Measurements from ENCODE around the gene C1orf167. TPM values are rescaled to one million over a fixed set of nuclear protein-coding genes. Genes with fewer than 3 reads are reported as not detected.

Gene C1orf167
- total and polyA plus RNA-seq, 2 of the 8 experiments (the other 6 are each of a cell fraction or from before 2014, with no cell fraction given), result 0.70 to 1.3 TPM

- Histone ChIP-seq H2AFZ (ENCODE audit: low read length) (no peak overlapping the region), H3K23me2 (ENCODE audit: low read depth, low read length) (no peaks in the 10 kb centered on the region), H4K20me1 (replicated peaks in 1 of 2; ENCODE audit: control insufficient read depth in 1 of 2, insufficient read depth in 2 of 2, low read length in 2 of 2) (no peaks in the 10 kb centered on the region), H4K8ac (ENCODE audit: extremely low read depth, insufficient read depth, low read length) (no peak overlapping the region), H3K79me1 (ENCODE audit: low read depth, low read length) (no peaks in the 10 kb centered on the region), H3K79me2 (ENCODE audit: control insufficient read depth in 1 of 2, insufficient read depth in 2 of 2, low read length in 2 of 2) (no peaks in the 10 kb centered on the region), H3K27ac (ENCODE audit: low read depth, low read length) (no peak overlapping the region), H3K9me3 (ENCODE audit: insufficient read depth in 2 of 2, low read depth in 1 of 2, low read length in 1 of 2) (no peaks in the 10 kb centered on the region), H3K27me3 (replicated peaks in 1 of 4; ENCODE audit: control insufficient read depth in 3 of 4, extremely low read depth in 1 of 4, insufficient read depth in 3 of 4, low read length in 3 of 4) (no peaks in the 10 kb centered on the region), H2BK20ac (ENCODE audit: low read length) (no peak overlapping the region), H3K18ac (ENCODE audit: extremely low read depth, low read length) (no peak overlapping the region), H3K4me3 (ENCODE audit: extremely low read depth in 1 of 4, insufficient read depth in 2 of 4, low read depth in 3 of 4, low read length in 4 of 4) (no peak overlapping the region), H4K5ac (ENCODE audit: insufficient read length, low read depth, low read length) (no peak overlapping the region), H3K4me1 (replicated peaks in 1 of 4; ENCODE audit: control insufficient read depth in 3 of 4, insufficient read depth in 4 of 4, low read length in 3 of 4) (no peaks in the 10 kb centered on the region), H2BK120ac (replicated peaks; ENCODE audit: low read depth, low read length) (no peak overlapping the region), H3K56ac (replicated peaks; ENCODE audit: insufficient read length, low read depth, low read length) (no peak overlapping the region), H3K14ac (ENCODE audit: insufficient read length) (no peak overlapping the region), H3K9ac (replicated peaks in 1 of 4; ENCODE audit: extremely low read depth in 1 of 4, low read depth in 3 of 4, low read length in 3 of 4) (no peak overlapping the region), H2BK15ac (ENCODE audit: low read length) (no peak overlapping the region), H2BK5ac (ENCODE audit: low read depth, low read length) (no peak overlapping the region), H3K36me3 (ENCODE audit: control insufficient read depth in 2 of 4, insufficient read depth in 4 of 4, low read length in 3 of 4) (no peaks in the 10 kb centered on the region), H2AK5ac (ENCODE audit: low read depth, low read length) (no peak overlapping the region), H3K4me2 (ENCODE audit: insufficient read depth in 1 of 2, low read depth in 2 of 2, low read length in 2 of 2) (no peak overlapping the region), H2BK12ac (ENCODE audit: low read depth, low read length) (no peak overlapping the region), H4K91ac (replicated peaks; ENCODE audit: insufficient read length, low read length) (no peak overlapping the region), H3K4ac (replicated peaks; ENCODE audit: insufficient read length, low read depth, low read length) (no peak overlapping the region), H3K23ac (ENCODE audit: insufficient read length) (no peak overlapping the region)
- FAIRE-seq (no peak), DNase-seq (ENCODE audit: low read depth in 1 of 2, low spot score in 2 of 2) (no peak)
- ChIA-PET CTCF (ENCODE audit: partially characterized antibody) (interaction anchor here (1.4 to 2.9 kb wide), 3 partner anchors 11 to 111 kb away, joined by 3 to 16 read pairs (median 9); partner anchors contain the start of gene FBXO6), POLR2A (ENCODE audit: partially characterized antibody) (interaction anchor here (1.1 to 1.5 kb wide), 3 partner anchors 14 to 196 kb away, joined by 3 to 4 read pairs (median 3); no protein-coding TSS in a partner anchor)
- WGBS, 2 experiments (ENCODE audit: extremely low coverage in 1 of 2, insufficient coverage in 1 of 2, insufficient read length in 1 of 2, insufficient replicate concordance in 2 of 2, low coverage in 1 of 2, low lambda C conversion rate in 2 of 2, missing lambda C conversion rate in 1 of 2), result 88% methylated on average over 9 of the region's 9 CpGs; no CpG with 5 or more reads in 1 of the 2 experiments
- TF ChIP-seq NANOG (IDR thresholded peaks at IDR 0.05; ENCODE audit: insufficient read depth, low read depth, low read length, poor library complexity, severe bottlenecking) (no peak), TAF1 (IDR thresholded peaks at IDR 0.05; ENCODE audit: low read depth, low read length) (no peak), GTF2F1 (IDR thresholded peaks at IDR 0.05; ENCODE audit: borderline replicate concordance, low read depth, low read length) (no peak), SP2 (IDR thresholded peaks at IDR 0.05; ENCODE audit: low read length) (no peak), HDAC6 (IDR thresholded peaks at IDR 0.05; ENCODE audit: low read depth, low read length) (no peak), ATF3 (IDR thresholded peaks at IDR 0.05; ENCODE audit: insufficient read depth, low read depth, low read length) (no peak), BACH1 (IDR thresholded peaks at IDR 0.05; ENCODE audit: low read length) (no peak), FOSL1 (IDR thresholded peaks at IDR 0.05; ENCODE audit: insufficient read depth, low read depth, low read length) (no peak), JUND (IDR thresholded peaks at IDR 0.05; ENCODE audit: low read length) (no peak), RNF2 (IDR thresholded peaks at IDR 0.05; ENCODE audit: borderline replicate concordance, low read depth, low read length, missing control alignments, poor library complexity, severe bottlenecking) (no peak), BRCA1 (IDR thresholded peaks at IDR 0.05; ENCODE audit: low read depth, low read length) (no peak), ATF2 (IDR thresholded peaks at IDR 0.05; ENCODE audit: low read length) (no peak)
These were observed 12.8 kb downstream of the C1orf167 start for GRCh38 chr1:11774753-11775152.
